K562 (cell line): Measurements from ENCODE around the gene LDLR. TPM values are rescaled to one million over a fixed set of nuclear protein-coding genes. Genes with fewer than 3 reads are reported as not detected.

Source experiments
- BRCA1 ChIP-seq, 2 experiments: fragments of 450-650 bp in 1 of 2; sonication (generic) in 1 of 2; formaldehyde crosslinking in 1 of 2; IDR thresholded peaks; 2 replicates each; pipeline versions ENCODE4 v1.5.0 to v1.6.1; 2017 to 2020; ENCODE audit warnings: mild to moderate bottlenecking in 1 of 2, missing genetic modification reagents in 1 of 2
- BRD9 ChIP-seq: fragments of 450-650 bp; IDR thresholded peaks from 2 replicates; pipeline ENCODE4 v1.6.1; 2018; ENCODE audit warnings: low read depth; ENCODE audit not compliant: partially characterized antibody
- GABPB1 ChIP-seq: sonication (generic); formaldehyde crosslinking; IDR thresholded peaks from 2 replicates; pipeline ENCODE4 v1.8.0; 2022; ENCODE audit warnings: mild to moderate bottlenecking, missing genetic modification reagents
- GABPB2 ChIP-seq: fragments of 250-450 bp; sonication (Bioruptor Pico); conservative IDR thresholded peaks from 2 replicates; pipeline ENCODE4 v1.5.1; 2021; ENCODE audit warnings: mild to moderate bottlenecking
- HEY1 ChIP-seq: fragments of 250-450 bp; sonication (Bioruptor Pico); IDR thresholded peaks from 2 replicates; pipeline ENCODE4 v1.5.0; 2020; ENCODE audit warnings: mild to moderate bottlenecking, moderate library complexity, borderline replicate concordance
- HNRNPK ChIP-seq: fragments of 200-400 bp; formaldehyde crosslinking; IDR thresholded peaks from one replicate; pipeline ENCODE4 v1.6.1; 2018; ENCODE audit warnings: mild to moderate bottlenecking, low read depth, low read length; ENCODE audit not compliant: poor library complexity, severe bottlenecking
- LARP7 ChIP-seq: fragments of 450-650 bp; IDR thresholded peaks from 2 replicates; pipeline ENCODE4 v1.6.1; 2016
- MED1 ChIP-seq: sonication (generic); formaldehyde crosslinking; IDR thresholded peaks from 2 replicates; pipeline ENCODE4 v1.8.1; 2023; ENCODE audit warnings: missing genetic modification reagents, borderline replicate concordance
- PML ChIP-seq: IDR thresholded peaks from 2 replicates; pipeline ENCODE4 v1.6.1; 2012; ENCODE audit warnings: low read length, inconsistent platforms
- POLR2G ChIP-seq: fragments of 200-400 bp; formaldehyde crosslinking; IDR thresholded peaks from 2 replicates; pipeline ENCODE4 v1.6.1; 2017; ENCODE audit warnings: low read depth, mild to moderate bottlenecking, antibody characterized with exemption, low read length, moderate library complexity
- POLR2H ChIP-seq: IDR thresholded peaks from 2 replicates; pipeline ENCODE4 v1.6.1; 2016; ENCODE audit warnings: missing genetic modification characterization, low read depth, mild to moderate bottlenecking, control low read depth, missing compliant biosample characterization, moderate library complexity
- RAD51 ChIP-seq: fragments of 450-650 bp; IDR thresholded peaks from 2 replicates; pipeline ENCODE4 v1.7.1; 2016; ENCODE audit warnings: low read depth, mild to moderate bottlenecking, borderline replicate concordance
- SIN3A ChIP-seq, 2 experiments: fragments of 150-350 bp in 1 of 2; IDR thresholded peaks; 2 replicates each; pipeline ENCODE4 v1.6.1; 2011 to 2016; ENCODE audit warnings: borderline replicate concordance in 2 of 2, low read depth in 2 of 2, low read length in 2 of 2, mild to moderate bottlenecking in 2 of 2, moderate library complexity in 2 of 2; ENCODE audit not compliant: control insufficient read depth in 1 of 2
- SMARCE1 ChIP-seq: fragments of 450-650 bp; IDR thresholded peaks from 2 replicates; pipeline ENCODE4 v1.7.1; 2016; ENCODE audit warnings: mild to moderate bottlenecking
- SREBF2 ChIP-seq: sonication (generic); formaldehyde crosslinking; IDR thresholded peaks from 2 replicates; pipeline ENCODE4 v1.4.0; 2020; ENCODE audit warnings: mild to moderate bottlenecking, missing genetic modification reagents
- SUPT5H ChIP-seq: fragments of 450-650 bp; IDR thresholded peaks from 2 replicates; pipeline ENCODE4 v1.6.1; 2016
- ZC3H4 ChIP-seq: sonication (generic); formaldehyde crosslinking; IDR thresholded peaks from 2 replicates; pipeline ENCODE4 v1.9.0; 2021; ENCODE audit warnings: missing genetic modification reagents, borderline replicate concordance
- ZNF583 ChIP-seq: fragments of 250-450 bp; sonication (Bioruptor Pico); IDR thresholded peaks from 2 replicates; pipeline ENCODE4 v1.4.0; 2020
- ZNF75A ChIP-seq: fragments of 450-650 bp; formaldehyde crosslinking; IDR thresholded peaks from 2 replicates; pipeline ENCODE4 v1.4.0; 2020; ENCODE audit warnings: mild to moderate bottlenecking
- polyA plus RNA-seq, 8 experiments: library from polyadenylated mRNA; depleted of rRNA in 4 of 8; stranded (reverse) in 5 of 8; unstranded in 3 of 8; fragments of >200 nt; fragmentation: Nextera tagmentation in 2 of 8; fragmentation: Illumina TruSeq in 1 of 8; extraction: Ambion mirVana in 2 of 8; extraction: Trizol in 1 of 8; gene quantifications; 2 replicates each; pipeline versions ENCODE4 v1.2.1 to v1.2.3, GENCODE V29; 2011 to 2014; ENCODE audit warnings: inconsistent platforms in 1 of 8, missing spikeins in 1 of 8
- total RNA-seq, 7 experiments: library from RNA; depleted of rRNA in 6 of 7; stranded (reverse); fragments of >200 nt in 6 of 7; fragmentation: Illumina TruSeq in 2 of 7; extraction: Trizol in 2 of 7; gene quantifications; 2 replicates each; pipeline versions ENCODE4 v1.2.1 to v1.2.3, GENCODE V29; 2011 to 2021; ENCODE audit warnings: low replicate concordance in 1 of 7
- TF ChIP-seq, protein P1 (sequence below): sonication (generic); formaldehyde crosslinking; IDR thresholded peaks from 2 replicates; pipeline ENCODE4 v1.8.0; 2023; ENCODE audit warnings: mild to moderate bottlenecking, missing genetic modification reagents

Gene LDLR
- total and polyA plus RNA-seq, 9 of the 15 experiments (the other 6 are each of a cell fraction or from before 2014, with no cell fraction given) = 19.9 to 114 (median 56.3) TPM

DNA sequence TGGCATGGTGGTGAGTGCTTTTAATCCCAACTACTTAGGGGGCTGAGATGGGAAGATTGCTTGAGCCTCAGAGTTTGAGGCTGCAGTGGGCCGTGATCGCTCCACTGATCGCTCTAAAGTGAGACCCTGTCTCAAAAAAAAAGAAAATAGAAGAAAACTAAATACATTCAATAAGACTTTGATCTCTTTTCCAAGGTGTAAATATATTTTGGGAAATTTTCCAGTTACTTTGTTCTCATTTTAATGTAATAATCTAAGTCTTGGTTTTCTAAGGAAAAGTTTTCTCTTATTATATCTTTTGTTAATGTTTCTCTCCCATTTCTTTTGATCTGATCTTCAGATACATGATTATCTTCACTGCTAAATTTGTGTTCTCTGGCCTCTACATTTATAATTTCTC, 9.6 kb downstream of the LDLR start (continued):
- no peak for TF ChIP-seq GABPB2 (CRISPR knock-in tag)
- 0 out of 2 replicates have a peak, but pooled peaks have one; percentile 37 for TF ChIP-seq SUPT5H
- 0 out of 2 replicates have a peak, but pooled peaks have one; percentile 9 for TF ChIP-seq PML
- TF ChIP-seq ZC3H4 = no peak
- no peak for TF ChIP-seq SREBF2 (CRISPR knock-in tag)
- TF ChIP-seq ZNF75A (CRISPR knock-in tag) = no peak
- 0 out of 2 replicates have a peak, but pooled peaks have one; percentile 23 for TF ChIP-seq POLR2H
- TF ChIP-seq ZNF583 = 0 out of 2 replicates have a peak, but pooled peaks have one; percentile 38
- TF ChIP-seq BRD9 = no peak
- no peak for TF ChIP-seq HNRNPK
- no peak for TF ChIP-seq HEY1 (CRISPR knock-in tag)
- no peak for TF ChIP-seq MED1
- no peak for TF ChIP-seq GABPB1
- TF ChIP-seq POLR2G = peak; percentile 48
- TF ChIP-seq, protein P1, sequence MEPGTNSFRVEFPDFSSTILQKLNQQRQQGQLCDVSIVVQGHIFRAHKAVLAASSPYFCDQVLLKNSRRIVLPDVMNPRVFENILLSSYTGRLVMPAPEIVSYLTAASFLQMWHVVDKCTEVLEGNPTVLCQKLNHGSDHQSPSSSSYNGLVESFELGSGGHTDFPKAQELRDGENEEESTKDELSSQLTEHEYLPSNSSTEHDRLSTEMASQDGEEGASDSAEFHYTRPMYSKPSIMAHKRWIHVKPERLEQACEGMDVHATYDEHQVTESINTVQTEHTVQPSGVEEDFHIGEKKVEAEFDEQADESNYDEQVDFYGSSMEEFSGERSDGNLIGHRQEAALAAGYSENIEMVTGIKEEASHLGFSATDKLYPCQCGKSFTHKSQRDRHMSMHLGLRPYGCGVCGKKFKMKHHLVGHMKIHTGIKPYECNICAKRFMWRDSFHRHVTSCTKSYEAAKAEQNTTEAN (CRISPR knock-in tag) = no peak
- no peak for TF ChIP-seq SMARCE1
- TF ChIP-seq RAD51 = no peak
- no peak for TF ChIP-seq BRCA1 (IDR thresholded peaks at IDR 0.05)
- TF ChIP-seq BRCA1 (CRISPR knock-in tag; IDR thresholded peaks at IDR 0.05) = no peak
- no peak for TF ChIP-seq SIN3A (IDR thresholded peaks at IDR 0.05; ENCODE audit: borderline replicate concordance in 2 of 2, control insufficient read depth in 1 of 2, low read depth in 2 of 2, low read length in 2 of 2)
- TF ChIP-seq LARP7 = no peak
